Measurements from ENCODE around the gene NAGK. TPM values are rescaled to one million over a fixed set of nuclear protein-coding genes. Genes with fewer than 3 reads are reported as not detected.
A peak's percentile ranks its signal among the peaks of the same experiment; 100 is the strongest.

NAGK gene
- total RNA-seq, 2 donors from 2014 or later = 72.6 to 80.8 TPM

DNA sequence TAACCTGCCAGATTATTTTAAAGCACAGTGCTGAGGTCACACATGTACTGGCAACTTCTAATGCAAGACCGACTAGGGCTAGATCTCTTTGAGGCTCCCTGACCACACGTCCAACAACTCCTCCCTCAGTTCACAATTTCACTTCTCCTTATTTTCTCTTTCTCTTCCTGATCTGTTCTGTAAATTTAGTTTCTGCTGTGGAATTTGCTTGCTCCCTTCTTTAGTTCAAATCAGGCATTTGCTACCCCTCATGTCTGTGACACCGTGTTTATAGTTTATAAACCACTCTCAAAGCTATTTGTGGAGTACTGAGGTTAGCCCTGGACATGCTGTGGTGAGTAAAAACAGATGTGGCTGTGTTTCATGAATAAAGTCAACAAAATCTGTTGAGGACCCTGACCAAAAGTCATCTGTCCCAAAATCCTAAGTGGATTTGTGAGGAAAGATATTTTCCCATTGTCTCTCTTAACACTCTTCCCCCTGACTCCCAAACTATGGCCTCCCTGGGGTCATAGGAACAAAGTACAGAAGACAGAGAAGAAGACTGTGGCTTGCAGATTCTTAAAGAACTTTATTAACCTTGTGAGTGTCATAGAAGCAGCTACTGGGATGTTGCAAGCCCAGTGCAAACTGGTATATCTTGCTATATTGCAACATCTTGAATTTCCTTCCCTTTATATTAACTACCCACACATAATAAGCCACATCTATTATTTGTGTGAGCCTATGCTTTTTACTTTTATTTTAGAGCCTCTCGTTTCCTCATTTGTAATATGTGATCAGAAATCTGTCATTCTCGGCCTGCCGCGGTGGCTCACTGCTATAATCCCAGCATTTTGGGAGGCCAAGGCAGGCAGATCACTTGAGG is 3.5 kb upstream of the NAGK start:
- peak overlapping the region; percentile 24 for H3K4me3 ChIP-seq (ENCODE audit: low read length)
- 82 to 91% methylated on average over 6 to 7 of the region's 7 CpGs for WGBS, 2 experiments (ENCODE audit: insufficient coverage in 1 of 2, insufficient read length in 1 of 2)
- H3K4me3 Mint-ChIP-seq = no peak overlapping the region

GRCh38 chr2:71066856-71067255 is 1.6 kb upstream of the NAGK start:
- TF ChIP-seq CTCF (conservative IDR thresholded peaks at IDR 0.05) = no peak
- peaks cover 15% of the 10 kb centered on the region for H3K36me3 ChIP-seq (ENCODE audit: control insufficient read depth, insufficient read depth, low read length)
- no peaks in the 10 kb centered on the region for H3K9me3 ChIP-seq (ENCODE audit: control insufficient read depth, low read length)
- peak overlapping the region; percentile 36 for H3K4me3 ChIP-seq (ENCODE audit: low read length)
- Mint-ChIP-seq H3K4me1 (peaks cover 20% of the 10 kb centered on the region), H3K27ac (no peak overlapping the region), H3K27me3 (ENCODE audit: insufficient read depth) (no peaks in the 10 kb centered on the region), H3K36me3 (ENCODE audit: low read depth) (peaks cover 3% of the 10 kb centered on the region), H3K9me3 (no peaks in the 10 kb centered on the region), H3K4me3 (no peak overlapping the region)
- H3K27me3 ChIP-seq (ENCODE audit: control insufficient read depth, insufficient read depth, low read length, poor library complexity, severe bottlenecking) = peaks cover 10% of the 10 kb centered on the region
- H3K9ac ChIP-seq (ENCODE audit: extremely low read depth, low read length, poor library complexity, severe bottlenecking) = no peak overlapping the region
- WGBS, 2 experiments (ENCODE audit: insufficient coverage in 1 of 2, insufficient read length in 1 of 2) = 92 to 97% methylated on average over 3 of the region's 3 CpGs
- DNase-seq = no peak
- H3K27ac ChIP-seq (ENCODE audit: low read depth, low read length) = no peak overlapping the region
- peaks cover 7% of the 10 kb centered on the region for H3K4me1 ChIP-seq (ENCODE audit: control insufficient read depth, insufficient read depth, low read length)

More for the DNA sequence above, 3.5 kb upstream of the NAGK start:
- Histone ChIP-seq H3K4me1 (ENCODE audit: control insufficient read depth, insufficient read depth, low read length) (peaks cover 7% of the 10 kb centered on the region), H3K36me3 (ENCODE audit: control insufficient read depth, insufficient read depth, low read length) (no peaks in the 10 kb centered on the region), H3K27ac (ENCODE audit: low read depth, low read length) (no peak overlapping the region), H3K9ac (ENCODE audit: extremely low read depth, low read length, poor library complexity, severe bottlenecking) (no peak overlapping the region), H3K9me3 (ENCODE audit: control insufficient read depth, low read length) (no peaks in the 10 kb centered on the region), H3K27me3 (ENCODE audit: control insufficient read depth, insufficient read depth, low read length, poor library complexity, severe bottlenecking) (peaks cover 10% of the 10 kb centered on the region)
- no peak for TF ChIP-seq CTCF (conservative IDR thresholded peaks at IDR 0.05)
- Mint-ChIP-seq H3K36me3 (ENCODE audit: low read depth) (no peaks in the 10 kb centered on the region), H3K9me3 (no peaks in the 10 kb centered on the region), H3K4me1 (peaks cover 15% of the 10 kb centered on the region), H3K27ac (no peak overlapping the region), H3K27me3 (ENCODE audit: insufficient read depth) (peaks cover under 1% of the 10 kb centered on the region)
- DNase-seq = no peak

GRCh38 chr2:71067567-71068217 is 756 bp upstream of the NAGK start:
- Histone ChIP-seq H3K27ac (ENCODE audit: low read depth, low read length) (peak overlapping the region; percentile 25), H3K9ac (ENCODE audit: extremely low read depth, low read length, poor library complexity, severe bottlenecking) (peak overlapping the region; percentile 63), H3K4me1 (ENCODE audit: control insufficient read depth, insufficient read depth, low read length) (peaks cover 7% of the 10 kb centered on the region), H3K4me3 (ENCODE audit: low read length) (peak overlapping the region; percentile 99), H3K27me3 (ENCODE audit: control insufficient read depth, insufficient read depth, low read length, poor library complexity, severe bottlenecking) (peaks cover 6% of the 10 kb centered on the region), H3K36me3 (ENCODE audit: control insufficient read depth, insufficient read depth, low read length) (peaks cover 24% of the 10 kb centered on the region), H3K9me3 (ENCODE audit: control insufficient read depth, low read length) (no peaks in the 10 kb centered on the region)
- no peaks in the 10 kb centered on the region for H3K27me3 Mint-ChIP-seq (ENCODE audit: insufficient read depth)
- peaks cover 4% of the 10 kb centered on the region for H3K36me3 Mint-ChIP-seq (ENCODE audit: low read depth)
- peak overlapping the region; percentile 87 for H3K4me3 Mint-ChIP-seq
- TF ChIP-seq CTCF (conservative IDR thresholded peaks at IDR 0.05) = no peak
- peaks cover 20% of the 10 kb centered on the region for H3K4me1 Mint-ChIP-seq
- H3K9me3 Mint-ChIP-seq = no peaks in the 10 kb centered on the region
- peak overlapping the region; percentile 98 for H3K27ac Mint-ChIP-seq
- DNase-seq = no peak
- WGBS, 2 experiments (ENCODE audit: insufficient coverage in 1 of 2, insufficient read length in 1 of 2) = 3 to 11% methylated on average over 18 to 26 of the region's 26 CpGs
